NB4 (cell line): ENCODE measurements around the gene PARD3.

ENCODE experiments used
- MYC ChIP-seq: IDR thresholded peaks from 2 replicates; pipeline ENCODE4 v1.6.1; 2011; ENCODE audit warnings: low read depth, low read length
- POLR2A ChIP-seq: IDR thresholded peaks from 2 replicates; pipeline ENCODE4 v1.6.1; 2011; ENCODE audit warnings: mild to moderate bottlenecking; ENCODE audit not compliant: insufficient read length; ENCODE audit errors: extremely low read depth
- TF ChIP-seq, protein P1 (sequence below): IDR thresholded peaks from one replicate; pipeline ENCODE4 v1.5.1; 2012; ENCODE audit warnings: low read depth, low read length
- TF ChIP-seq, protein P2 (sequence below): IDR thresholded peaks from 2 replicates; pipeline ENCODE4 v1.6.1; 2011; ENCODE audit warnings: low read depth, low read length

DNA sequence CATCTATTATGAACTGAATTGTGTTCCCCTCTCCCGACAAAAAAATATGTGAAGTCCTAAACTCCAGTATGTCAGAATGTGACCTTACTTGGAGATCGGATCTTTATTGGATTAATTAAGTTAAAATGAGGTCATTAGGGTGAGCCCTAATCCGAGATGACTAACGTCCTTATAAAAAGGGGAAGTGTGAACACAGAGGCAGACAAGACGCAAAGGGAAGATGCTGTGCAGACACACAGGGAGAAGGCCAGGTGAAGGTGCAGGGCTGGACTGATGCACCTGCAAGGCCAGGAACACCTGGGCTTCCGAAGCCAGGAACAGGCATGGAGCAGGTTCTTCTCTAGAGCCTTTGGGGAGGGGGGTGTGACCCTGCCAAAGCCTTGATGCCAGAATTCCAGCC, 187.8 kb downstream of the PARD3 start:
- TF ChIP-seq, protein P1, sequence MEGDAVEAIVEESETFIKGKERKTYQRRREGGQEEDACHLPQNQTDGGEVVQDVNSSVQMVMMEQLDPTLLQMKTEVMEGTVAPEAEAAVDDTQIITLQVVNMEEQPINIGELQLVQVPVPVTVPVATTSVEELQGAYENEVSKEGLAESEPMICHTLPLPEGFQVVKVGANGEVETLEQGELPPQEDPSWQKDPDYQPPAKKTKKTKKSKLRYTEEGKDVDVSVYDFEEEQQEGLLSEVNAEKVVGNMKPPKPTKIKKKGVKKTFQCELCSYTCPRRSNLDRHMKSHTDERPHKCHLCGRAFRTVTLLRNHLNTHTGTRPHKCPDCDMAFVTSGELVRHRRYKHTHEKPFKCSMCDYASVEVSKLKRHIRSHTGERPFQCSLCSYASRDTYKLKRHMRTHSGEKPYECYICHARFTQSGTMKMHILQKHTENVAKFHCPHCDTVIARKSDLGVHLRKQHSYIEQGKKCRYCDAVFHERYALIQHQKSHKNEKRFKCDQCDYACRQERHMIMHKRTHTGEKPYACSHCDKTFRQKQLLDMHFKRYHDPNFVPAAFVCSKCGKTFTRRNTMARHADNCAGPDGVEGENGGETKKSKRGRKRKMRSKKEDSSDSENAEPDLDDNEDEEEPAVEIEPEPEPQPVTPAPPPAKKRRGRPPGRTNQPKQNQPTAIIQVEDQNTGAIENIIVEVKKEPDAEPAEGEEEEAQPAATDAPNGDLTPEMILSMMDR, result no peak
- no peak for TF ChIP-seq POLR2A
- TF ChIP-seq, protein P2, sequence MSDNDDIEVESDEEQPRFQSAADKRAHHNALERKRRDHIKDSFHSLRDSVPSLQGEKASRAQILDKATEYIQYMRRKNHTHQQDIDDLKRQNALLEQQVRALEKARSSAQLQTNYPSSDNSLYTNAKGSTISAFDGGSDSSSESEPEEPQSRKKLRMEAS, result no peak
- no peak for TF ChIP-seq MYC
